ENCODE measurements around the gene PCSK9. TPM values are rescaled to one million over a fixed set of nuclear protein-coding genes. Genes with fewer than 3 reads are reported as not detected.

The PCSK9 gene
- total and polyA plus RNA-seq, 3 donors from 2014 or later = 1.1 to 1.9 (median 1.3) TPM

DNA sequence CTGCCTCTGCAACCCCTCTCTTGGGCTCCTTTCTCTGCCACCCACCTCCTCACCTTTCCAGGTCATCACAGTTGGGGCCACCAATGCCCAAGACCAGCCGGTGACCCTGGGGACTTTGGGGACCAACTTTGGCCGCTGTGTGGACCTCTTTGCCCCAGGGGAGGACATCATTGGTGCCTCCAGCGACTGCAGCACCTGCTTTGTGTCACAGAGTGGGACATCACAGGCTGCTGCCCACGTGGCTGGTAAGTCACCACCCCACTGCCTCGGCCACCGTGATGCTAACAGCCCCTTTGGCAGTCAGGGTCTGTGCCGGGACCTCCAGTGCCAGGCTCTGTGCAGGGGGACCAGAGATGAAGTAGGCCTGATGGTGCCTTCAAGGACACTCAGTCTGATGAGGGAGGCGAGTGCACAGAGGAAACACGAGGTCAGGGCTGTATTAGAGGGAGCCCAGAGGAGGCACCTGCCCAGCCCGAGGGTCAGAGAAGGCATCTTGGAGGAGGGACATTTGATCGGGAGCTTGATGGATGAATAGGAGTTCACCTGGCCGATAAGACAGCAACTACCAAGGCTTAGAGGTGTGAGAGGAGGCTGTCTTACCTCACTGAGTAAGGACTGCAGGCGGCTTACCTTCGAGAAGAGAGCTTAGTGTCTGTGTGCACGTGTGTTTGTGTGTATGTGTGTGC lies 18.1 kb downstream of the PCSK9 start:
- 85 to 89% methylated on average over 14 to 15 of the region's 15 CpGs for WGBS, 2 donors
- H3K27ac ChIP-seq = no peak overlapping the region
- no peaks in the 10 kb centered on the region for H3K27me3 ChIP-seq
- TF ChIP-seq, protein P1, sequence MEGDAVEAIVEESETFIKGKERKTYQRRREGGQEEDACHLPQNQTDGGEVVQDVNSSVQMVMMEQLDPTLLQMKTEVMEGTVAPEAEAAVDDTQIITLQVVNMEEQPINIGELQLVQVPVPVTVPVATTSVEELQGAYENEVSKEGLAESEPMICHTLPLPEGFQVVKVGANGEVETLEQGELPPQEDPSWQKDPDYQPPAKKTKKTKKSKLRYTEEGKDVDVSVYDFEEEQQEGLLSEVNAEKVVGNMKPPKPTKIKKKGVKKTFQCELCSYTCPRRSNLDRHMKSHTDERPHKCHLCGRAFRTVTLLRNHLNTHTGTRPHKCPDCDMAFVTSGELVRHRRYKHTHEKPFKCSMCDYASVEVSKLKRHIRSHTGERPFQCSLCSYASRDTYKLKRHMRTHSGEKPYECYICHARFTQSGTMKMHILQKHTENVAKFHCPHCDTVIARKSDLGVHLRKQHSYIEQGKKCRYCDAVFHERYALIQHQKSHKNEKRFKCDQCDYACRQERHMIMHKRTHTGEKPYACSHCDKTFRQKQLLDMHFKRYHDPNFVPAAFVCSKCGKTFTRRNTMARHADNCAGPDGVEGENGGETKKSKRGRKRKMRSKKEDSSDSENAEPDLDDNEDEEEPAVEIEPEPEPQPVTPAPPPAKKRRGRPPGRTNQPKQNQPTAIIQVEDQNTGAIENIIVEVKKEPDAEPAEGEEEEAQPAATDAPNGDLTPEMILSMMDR (IDR thresholded peaks at IDR 0.05) = no peak
- H3K36me3 ChIP-seq (ENCODE audit: low read depth, missing control alignments) = no peaks in the 10 kb centered on the region
- no peaks in the 10 kb centered on the region for H3K9me3 ChIP-seq
- no peak overlapping the region for H3K4me3 ChIP-seq
- DNase-seq = no peak
- H3K4me1 ChIP-seq = no peaks in the 10 kb centered on the region
- intact Hi-C loops (cut with DNase I; ENCODE audit: low total_unique reads) = no loop called here

DNA sequence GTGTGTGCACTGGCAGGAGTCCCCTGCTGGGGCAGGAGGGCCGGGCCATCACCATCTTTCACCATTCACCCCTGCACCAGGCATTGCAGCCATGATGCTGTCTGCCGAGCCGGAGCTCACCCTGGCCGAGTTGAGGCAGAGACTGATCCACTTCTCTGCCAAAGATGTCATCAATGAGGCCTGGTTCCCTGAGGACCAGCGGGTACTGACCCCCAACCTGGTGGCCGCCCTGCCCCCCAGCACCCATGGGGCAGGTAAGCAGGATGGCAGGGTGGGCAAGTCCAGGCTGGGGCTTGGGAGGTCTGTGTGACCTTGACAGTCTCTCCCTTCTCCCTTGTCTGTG lies 18.6 kb downstream of the PCSK9 start:
- TF ChIP-seq, protein P1 (IDR thresholded peaks at IDR 0.05) = no peak
- TF ChIP-seq POLR2A (IDR thresholded peaks at IDR 0.05) = no peak
- no peaks in the 10 kb centered on the region for H3K27me3 ChIP-seq
- no peaks in the 10 kb centered on the region for H3K36me3 ChIP-seq (ENCODE audit: low read depth, missing control alignments)
- no peaks in the 10 kb centered on the region for H3K4me1 ChIP-seq
- intact Hi-C loops (cut with DNase I; ENCODE audit: low total_unique reads) = no loop called here
- no peaks in the 10 kb centered on the region for H3K9me3 ChIP-seq
- H3K4me3 ChIP-seq = no peak overlapping the region
- DNase-seq = no peak
- 98% methylated on average over 6 of the region's 6 CpGs; no CpG with 5 or more reads in 1 of the 2 donors for WGBS, 2 donors
- H3K27ac ChIP-seq = no peak overlapping the region

DNA sequence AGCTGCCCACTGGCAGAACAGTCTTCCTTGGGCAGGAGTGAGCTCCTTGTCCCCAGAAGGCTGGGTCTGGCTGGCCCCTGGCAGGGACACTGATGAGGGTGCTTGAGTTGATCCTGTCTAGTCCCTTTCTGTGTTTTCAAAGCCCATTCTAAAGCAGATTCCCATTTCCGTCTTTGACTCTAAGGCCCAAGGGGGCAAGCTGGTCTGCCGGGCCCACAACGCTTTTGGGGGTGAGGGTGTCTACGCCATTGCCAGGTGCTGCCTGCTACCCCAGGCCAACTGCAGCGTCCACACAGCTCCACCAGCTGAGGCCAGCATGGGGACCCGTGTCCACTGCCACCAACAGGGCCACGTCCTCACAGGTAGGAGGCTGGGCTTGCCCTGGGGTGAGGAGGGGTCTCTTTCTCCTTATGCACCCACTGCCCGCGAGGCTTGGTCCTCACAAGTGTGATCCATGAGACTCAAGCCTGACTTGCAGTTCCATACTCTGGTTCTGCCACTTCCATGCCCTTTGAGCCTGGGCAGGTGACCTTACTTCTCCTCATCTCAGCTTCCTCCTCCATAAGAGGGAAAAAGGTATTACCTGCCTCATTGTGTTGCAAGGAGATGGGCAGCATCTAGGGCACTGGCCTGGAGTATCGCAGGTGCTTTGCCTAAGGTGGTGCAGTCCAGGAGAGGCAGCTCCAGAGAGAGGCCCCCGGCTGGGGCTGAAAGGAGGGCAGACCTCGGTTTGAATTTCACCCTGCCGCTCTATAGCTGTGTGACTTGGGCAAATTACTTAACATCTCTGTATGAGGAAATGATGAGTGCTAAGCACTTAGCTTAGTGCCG lies 20.2 kb downstream of the PCSK9 start:
- Histone ChIP-seq H3K9me3 (no peaks in the 10 kb centered on the region), H3K4me1 (no peaks in the 10 kb centered on the region), H3K36me3 (ENCODE audit: low read depth, missing control alignments) (no peaks in the 10 kb centered on the region), H3K27me3 (no peaks in the 10 kb centered on the region), H3K27ac (no peak overlapping the region), H3K4me3 (no peak overlapping the region)
- DNase-seq = no peak
- WGBS, 2 donors = 90 to 93% methylated on average over 9 to 14 of the region's 14 CpGs
- intact Hi-C loops (cut with DNase I; ENCODE audit: low total_unique reads) = no loop called here
- no peak for TF ChIP-seq POLR2A (IDR thresholded peaks at IDR 0.05)
- TF ChIP-seq, protein P1 (IDR thresholded peaks at IDR 0.05) = no peak

DNA sequence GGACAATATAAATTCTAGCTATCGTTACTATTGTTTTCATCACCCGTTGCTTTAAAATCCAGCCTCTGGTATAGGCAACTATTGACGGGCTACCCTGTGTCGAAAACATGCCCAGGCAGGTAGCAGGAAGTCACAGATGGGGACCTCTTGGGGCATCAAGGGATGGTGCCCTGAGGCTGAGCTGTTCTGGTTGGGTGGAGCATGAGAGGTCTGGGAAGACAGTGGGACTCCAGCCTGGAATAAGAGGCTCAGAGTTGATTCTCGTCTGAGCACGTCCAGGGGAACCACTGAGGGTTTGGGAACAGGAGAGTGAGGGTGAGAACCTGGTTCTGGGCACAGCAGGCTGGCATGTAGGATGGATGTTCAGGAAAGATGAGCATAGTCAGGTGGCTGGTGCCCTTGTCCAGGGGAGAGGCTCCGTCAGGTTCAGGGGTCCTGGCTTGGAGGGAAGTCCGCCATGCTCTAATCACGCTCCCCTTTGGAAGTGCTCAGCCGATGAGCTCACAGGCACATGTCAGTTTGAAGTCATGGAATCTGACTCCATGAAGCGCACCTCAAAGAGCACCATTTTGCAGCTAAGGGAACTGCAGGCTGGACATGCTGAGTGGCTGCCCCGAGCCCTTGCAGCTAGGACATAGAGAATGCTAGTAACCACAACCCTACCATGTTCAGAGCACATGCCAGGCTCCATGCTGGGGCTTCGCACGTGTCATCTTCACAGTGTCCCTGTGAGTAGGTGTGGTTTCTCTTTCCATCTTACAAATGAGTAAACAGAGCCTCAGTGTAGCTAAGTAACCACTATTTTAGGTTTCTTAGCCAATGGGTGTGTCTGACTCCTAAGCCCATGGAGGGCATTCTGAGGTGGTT lies 21.0 kb downstream of the PCSK9 start:
- TF ChIP-seq, protein P1 (IDR thresholded peaks at IDR 0.05) = no peak
- TF ChIP-seq POLR2A (IDR thresholded peaks at IDR 0.05) = no peak
- Histone ChIP-seq H3K27me3 (no peaks in the 10 kb centered on the region), H3K4me3 (no peak overlapping the region), H3K27ac (no peak overlapping the region), H3K4me1 (no peaks in the 10 kb centered on the region), H3K9me3 (no peaks in the 10 kb centered on the region), H3K36me3 (ENCODE audit: low read depth, missing control alignments) (no peaks in the 10 kb centered on the region)
- intact Hi-C loops (cut with DNase I; ENCODE audit: low total_unique reads) = no loop called here
- WGBS, 2 donors = 92 to 94% methylated on average over 11 to 14 of the region's 14 CpGs
- no peak for DNase-seq

All from testis (tissue), 3 donors.